Loucy (cell line): ENCODE results near the gene ACY1.

Source experiments
- H2AFZ ChIP-seq: fragments of 200-600 bp; sonication (generic); 2 replicates; pipeline ENCODE4 v1.6.0; 2016; ENCODE audit warnings: antibody characterized with exemption, mild to moderate bottlenecking, low read length, moderate library complexity
- H3F3A ChIP-seq: fragments of 200-600 bp; 2 replicates; pipeline ENCODE4 v1.6.0; 2016; ENCODE audit warnings: antibody characterized with exemption, low read depth, mild to moderate bottlenecking
- H3K27me3 ChIP-seq: fragments of 200-600 bp; sonication (generic); 2 replicates; pipeline ENCODE4 v1.6.1; 2014; ENCODE audit warnings: low read length, mild to moderate bottlenecking; ENCODE audit not compliant: insufficient read depth, poor library complexity, severe bottlenecking
- H3K36me3 ChIP-seq: fragments of 200-600 bp; sonication (generic); 2 replicates; pipeline ENCODE4 v1.6.1; 2016; ENCODE audit warnings: low read length; ENCODE audit not compliant: insufficient read depth
- H3K4me1 ChIP-seq: fragments of 200-600 bp; sonication (generic); 2 replicates; pipeline ENCODE4 v1.5.1; 2014; ENCODE audit warnings: low read length, mild to moderate bottlenecking; ENCODE audit not compliant: insufficient read depth, poor library complexity, severe bottlenecking
- H3K4me2 ChIP-seq: fragments of 200-600 bp; sonication (generic); 2 replicates; pipeline ENCODE4 v1.6.0; 2014; ENCODE audit warnings: antibody characterized with exemption, low read length, low read depth, mild to moderate bottlenecking; ENCODE audit not compliant: poor library complexity, severe bottlenecking
- H3K4me3 ChIP-seq: fragments of 200-600 bp; sonication (generic); 2 replicates; pipeline ENCODE4 v1.5.1; 2014; ENCODE audit warnings: low read length, mild to moderate bottlenecking, mixed read lengths; ENCODE audit not compliant: poor library complexity, severe bottlenecking
- H3K79me2 ChIP-seq: fragments of 200-600 bp; sonication (generic); 2 replicates; pipeline ENCODE4 v1.6.1; 2014; ENCODE audit warnings: low read length; ENCODE audit not compliant: insufficient read depth
- H3K9ac ChIP-seq: fragments of 200-600 bp; sonication (generic); 2 replicates; pipeline ENCODE4 v1.6.0; 2014; ENCODE audit warnings: mild to moderate bottlenecking, low read depth, low read length, moderate library complexity; ENCODE audit not compliant: poor library complexity, severe bottlenecking
- H3K9me2 ChIP-seq: fragments of 200-600 bp; sonication (generic); replicated peaks from 2 replicates; pipeline ENCODE4 v1.6.1; 2016; ENCODE audit warnings: low read depth, low read length, mixed read lengths
- H3K9me3 ChIP-seq: fragments of 200-600 bp; sonication (generic); 2 replicates; pipeline ENCODE4 v1.6.1; 2014; ENCODE audit warnings: mild to moderate bottlenecking, antibody characterized with exemption, low read length, low read depth; ENCODE audit not compliant: insufficient read depth
- H4K20me1 ChIP-seq: fragments of 200-600 bp; sonication (generic); 2 replicates; pipeline ENCODE4 v1.6.0; 2014; ENCODE audit warnings: antibody characterized with exemption, low read length, mild to moderate bottlenecking; ENCODE audit not compliant: insufficient read depth, poor library complexity, severe bottlenecking
- CTCF ChIP-seq: fragments of 200-600 bp; sonication (generic); conservative IDR thresholded peaks from 2 replicates; pipeline ENCODE4 v1.5.1; 2014; ENCODE audit warnings: mild to moderate bottlenecking, antibody characterized with exemption, low read length
- EZH2phosphoT487 ChIP-seq: fragments of 200-600 bp; IDR thresholded peaks from 2 replicates; pipeline ENCODE4 v1.6.1; 2018; ENCODE audit warnings: antibody characterized with exemption, mild to moderate bottlenecking, moderate library complexity, borderline replicate concordance

The ACY1 gene

DNA sequence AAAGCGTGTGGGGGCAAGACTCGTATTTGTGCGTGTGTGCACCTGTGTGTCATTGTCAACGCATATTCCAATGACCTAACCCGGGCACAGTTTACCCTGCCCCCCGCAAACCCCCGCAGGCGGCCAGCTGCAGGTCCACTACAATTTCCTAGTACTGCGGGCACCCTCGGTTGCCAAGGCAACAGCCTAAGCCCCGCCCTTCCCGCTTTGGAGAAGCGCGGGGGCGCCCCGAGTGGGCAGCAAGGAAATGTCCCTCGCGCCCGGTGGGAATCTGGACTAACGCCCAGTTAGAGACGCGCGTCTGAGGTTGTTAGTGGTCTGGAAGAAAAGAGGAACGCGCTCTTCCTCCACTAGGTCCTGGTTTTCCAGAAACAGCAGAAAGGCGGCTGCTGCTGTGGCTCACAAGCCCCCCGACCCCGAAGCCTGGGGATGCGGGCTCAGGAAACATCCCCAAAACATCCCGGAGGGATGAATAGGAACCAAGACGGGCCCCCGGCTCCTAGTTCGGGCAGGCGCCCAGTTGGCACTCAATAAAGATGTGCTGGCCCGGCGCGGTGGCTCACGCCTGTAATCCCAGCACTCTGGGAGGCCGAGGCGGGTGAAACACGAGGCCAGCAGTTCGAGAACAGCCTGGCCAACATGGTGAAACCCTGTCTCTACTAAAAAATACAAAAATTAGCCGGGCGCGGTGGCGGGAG is 7.3 kb upstream of the ACY1 start:
- Histone ChIP-seq H3K9me2 (no peaks in the 10 kb centered on the region), H2AFZ (no peak overlapping the region), H3K9ac (peak overlapping the region; percentile 95), H3K79me2 (peaks cover 20% of the 10 kb centered on the region), H4K20me1 (no peaks in the 10 kb centered on the region), H3F3A (peaks cover 7% of the 10 kb centered on the region; the same call in 1 of the 2 replicates), H3K4me1 (peaks cover 35% of the 10 kb centered on the region), H3K4me3 (peak overlapping the region; percentile 97), H3K27me3 (no peaks in the 10 kb centered on the region), H3K4me2 (peak overlapping the region; percentile 99), H3K36me3 (no peaks in the 10 kb centered on the region), H3K9me3 (no peaks in the 10 kb centered on the region)
- TF ChIP-seq CTCF (peak; percentile 18; the same call in 1 of the 2 replicates), EZH2phosphoT487 (no peak)

DNA sequence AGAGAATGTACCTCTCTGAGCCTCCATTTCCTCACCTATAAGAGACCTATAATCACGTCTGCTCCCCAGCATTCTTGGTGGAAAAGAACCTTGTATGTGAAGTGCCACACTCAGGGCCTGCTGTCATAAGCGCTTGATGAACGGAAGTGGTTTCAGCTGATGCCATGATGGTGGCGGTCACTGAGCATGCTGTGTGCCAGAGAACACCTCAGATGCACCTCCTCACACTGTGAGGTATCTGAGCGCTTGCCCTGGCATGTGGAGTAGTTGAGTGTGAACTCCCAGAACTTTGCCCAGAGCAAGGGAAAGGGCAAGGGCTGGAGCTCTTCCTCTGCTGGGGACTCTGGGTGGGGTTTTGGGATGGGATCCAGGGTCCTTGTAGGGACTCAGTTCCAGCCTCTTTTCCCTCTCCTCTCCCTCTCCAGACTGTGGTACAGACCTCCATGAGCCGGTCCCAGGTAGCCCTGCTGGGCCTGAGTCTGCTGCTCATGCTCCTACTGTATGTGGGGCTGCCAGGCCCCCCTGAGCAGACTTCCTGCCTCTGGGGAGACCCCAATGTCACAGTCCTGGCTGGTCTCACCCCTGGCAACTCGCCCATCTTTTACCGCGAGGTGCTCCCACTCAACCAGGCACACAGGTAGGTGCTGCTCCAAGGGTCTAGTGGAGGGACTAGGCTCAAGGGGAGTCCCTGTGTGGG is 5.7 kb upstream of the ACY1 start:
- TF ChIP-seq CTCF = no peak
- no peak for TF ChIP-seq EZH2phosphoT487
- peaks cover 8% of the 10 kb centered on the region for H3F3A ChIP-seq
- H3K4me1 ChIP-seq = peaks cover 39% of the 10 kb centered on the region
- H2AFZ ChIP-seq = no peak overlapping the region
- no peaks in the 10 kb centered on the region for H3K9me2 ChIP-seq
- H3K9me3 ChIP-seq = no peaks in the 10 kb centered on the region
- H3K4me2 ChIP-seq = peak overlapping the region; percentile 99
- H3K79me2 ChIP-seq = peaks cover 26% of the 10 kb centered on the region
- no peaks in the 10 kb centered on the region for H3K27me3 ChIP-seq
- H3K36me3 ChIP-seq = no peaks in the 10 kb centered on the region
- H3K4me3 ChIP-seq = no peak overlapping the region
- no peaks in the 10 kb centered on the region for H4K20me1 ChIP-seq
- no peak overlapping the region for H3K9ac ChIP-seq

DNA sequence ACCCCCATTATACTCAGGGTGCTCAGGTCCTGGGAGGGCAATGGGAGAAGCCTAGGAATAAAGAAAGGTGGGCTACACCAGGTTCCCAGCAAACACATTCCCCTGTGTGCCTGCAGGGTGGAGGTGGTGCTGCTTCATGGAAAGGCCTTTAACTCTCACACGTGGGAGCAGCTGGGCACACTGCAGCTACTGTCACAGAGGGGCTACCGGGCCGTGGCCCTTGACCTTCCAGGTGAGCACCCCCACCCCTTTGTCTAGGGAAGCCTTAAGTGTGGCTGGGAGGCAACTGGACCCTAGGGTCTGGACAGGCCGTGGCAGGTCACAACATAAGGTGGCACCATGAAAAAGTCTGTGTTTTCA is 5.2 kb upstream of the ACY1 start:
- Histone ChIP-seq H3K4me2 (no peak overlapping the region), H3K9me2 (no peaks in the 10 kb centered on the region), H3K4me3 (no peak overlapping the region), H4K20me1 (no peaks in the 10 kb centered on the region), H2AFZ (no peak overlapping the region), H3K9me3 (no peaks in the 10 kb centered on the region), H3K79me2 (peaks cover 26% of the 10 kb centered on the region), H3K36me3 (no peaks in the 10 kb centered on the region), H3K4me1 (peaks cover 39% of the 10 kb centered on the region), H3K9ac (no peak overlapping the region), H3K27me3 (no peaks in the 10 kb centered on the region), H3F3A (peaks cover 12% of the 10 kb centered on the region)
- no peak for TF ChIP-seq CTCF
- no peak for TF ChIP-seq EZH2phosphoT487
